ENCODE data around the gene LGR4.

The LGR4 gene

GRCh38 chr11:27395556-27396258 lies 76.9 kb downstream of the LGR4 start (continued):
- TF ChIP-seq ZNF510 (tag by site-specific recombination; IDR thresholded peaks at IDR 0.05; ENCODE audit: insufficient replicate concordance), result no peak
- 0 out of 2 replicates have a peak, but pooled peaks have one; percentile 14 for TF ChIP-seq ZNF366 (tag by site-specific recombination; conservative IDR thresholded peaks at IDR 0.05)
- TF ChIP-seq ZNF19 (tag by site-specific recombination; IDR thresholded peaks at IDR 0.05; ENCODE audit: low read depth), result no peak
- TF ChIP-seq ZNF37A (tag by site-specific recombination; IDR thresholded peaks at IDR 0.05), result no peak
- no peak for TF ChIP-seq ZNF335 (tag by site-specific recombination; conservative IDR thresholded peaks at IDR 0.05)
- no peak for TF ChIP-seq ZNF148 (tag by site-specific recombination; IDR thresholded peaks at IDR 0.05; ENCODE audit: borderline replicate concordance)
- no peak for TF ChIP-seq ZNF311 (tag by site-specific recombination; IDR thresholded peaks at IDR 0.05; ENCODE audit: borderline replicate concordance)
- TF ChIP-seq ZNF18 (tag by site-specific recombination; IDR thresholded peaks at IDR 0.05), result no peak
- no peak for TF ChIP-seq ZNF514 (tag by site-specific recombination; IDR thresholded peaks at IDR 0.05)
- TF ChIP-seq REPIN1 (tag by site-specific recombination; IDR thresholded peaks at IDR 0.05; ENCODE audit: low read depth), result no peak
- no peak for TF ChIP-seq ZNF133 (tag by site-specific recombination; IDR thresholded peaks at IDR 0.05)
- TF ChIP-seq OSR2 (tag by site-specific recombination; IDR thresholded peaks at IDR 0.05), result peak; percentile 89
- TF ChIP-seq, protein P1, sequence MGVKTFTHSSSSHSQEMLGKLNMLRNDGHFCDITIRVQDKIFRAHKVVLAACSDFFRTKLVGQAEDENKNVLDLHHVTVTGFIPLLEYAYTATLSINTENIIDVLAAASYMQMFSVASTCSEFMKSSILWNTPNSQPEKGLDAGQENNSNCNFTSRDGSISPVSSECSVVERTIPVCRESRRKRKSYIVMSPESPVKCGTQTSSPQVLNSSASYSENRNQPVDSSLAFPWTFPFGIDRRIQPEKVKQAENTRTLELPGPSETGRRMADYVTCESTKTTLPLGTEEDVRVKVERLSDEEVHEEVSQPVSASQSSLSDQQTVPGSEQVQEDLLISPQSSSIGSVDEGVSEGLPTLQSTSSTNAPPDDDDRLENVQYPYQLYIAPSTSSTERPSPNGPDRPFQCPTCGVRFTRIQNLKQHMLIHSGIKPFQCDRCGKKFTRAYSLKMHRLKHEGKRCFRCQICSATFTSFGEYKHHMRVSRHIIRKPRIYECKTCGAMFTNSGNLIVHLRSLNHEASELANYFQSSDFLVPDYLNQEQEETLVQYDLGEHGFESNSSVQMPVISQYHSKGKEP (tag by site-specific recombination; IDR thresholded peaks at IDR 0.05), result peak; percentile 96
- no peak for TF ChIP-seq ZBTB26 (tag by site-specific recombination; optimal IDR thresholded peaks at IDR 0.05)
- TF ChIP-seq ZBTB20 (tag by site-specific recombination; IDR thresholded peaks at IDR 0.05), result no peak
- TF ChIP-seq ZNF571 (tag by site-specific recombination; IDR thresholded peaks at IDR 0.05), result no peak
- TF ChIP-seq ZNF175 (tag by site-specific recombination; IDR thresholded peaks at IDR 0.05), result no peak
- TF ChIP-seq ZNF138 (tag by site-specific recombination; IDR thresholded peaks at IDR 0.05; ENCODE audit: borderline replicate concordance), result no peak
- no peak for TF ChIP-seq HOXC10 (CRISPR knock-in tag; IDR thresholded peaks at IDR 0.05)
- no peak for TF ChIP-seq ZNF248 (tag by site-specific recombination; IDR thresholded peaks at IDR 0.05)
- no peak for TF ChIP-seq ZNF560 (tag by site-specific recombination; IDR thresholded peaks at IDR 0.05; ENCODE audit: borderline replicate concordance)
- no peak; the same call in 1 of the 2 replicates for TF ChIP-seq GLIS1 (tag by site-specific recombination; IDR thresholded peaks at IDR 0.05)
- TF ChIP-seq PRDM4 (tag by site-specific recombination; IDR thresholded peaks at IDR 0.05), result no peak
- no peak for TF ChIP-seq ZNF670 (tag by site-specific recombination; IDR thresholded peaks at IDR 0.05; ENCODE audit: low read depth)
- no peak for TF ChIP-seq ZNF324 (tag by site-specific recombination; IDR thresholded peaks at IDR 0.05)
